SIG-M5 (cell line): ENCODE measurements around the gene OR51B4.
"Not testable (repeated sequence)": the region's sequence is repeated elsewhere in the genome, so short reads cannot be mapped to it uniquely, and the experiment has no call there.

ENCODE experiments used
- DNase-seq: peaks from one replicate; lab custom pipeline; 2025; lab: John Stamatoyannopoulos, UW

The OR51B4 gene

DNA sequence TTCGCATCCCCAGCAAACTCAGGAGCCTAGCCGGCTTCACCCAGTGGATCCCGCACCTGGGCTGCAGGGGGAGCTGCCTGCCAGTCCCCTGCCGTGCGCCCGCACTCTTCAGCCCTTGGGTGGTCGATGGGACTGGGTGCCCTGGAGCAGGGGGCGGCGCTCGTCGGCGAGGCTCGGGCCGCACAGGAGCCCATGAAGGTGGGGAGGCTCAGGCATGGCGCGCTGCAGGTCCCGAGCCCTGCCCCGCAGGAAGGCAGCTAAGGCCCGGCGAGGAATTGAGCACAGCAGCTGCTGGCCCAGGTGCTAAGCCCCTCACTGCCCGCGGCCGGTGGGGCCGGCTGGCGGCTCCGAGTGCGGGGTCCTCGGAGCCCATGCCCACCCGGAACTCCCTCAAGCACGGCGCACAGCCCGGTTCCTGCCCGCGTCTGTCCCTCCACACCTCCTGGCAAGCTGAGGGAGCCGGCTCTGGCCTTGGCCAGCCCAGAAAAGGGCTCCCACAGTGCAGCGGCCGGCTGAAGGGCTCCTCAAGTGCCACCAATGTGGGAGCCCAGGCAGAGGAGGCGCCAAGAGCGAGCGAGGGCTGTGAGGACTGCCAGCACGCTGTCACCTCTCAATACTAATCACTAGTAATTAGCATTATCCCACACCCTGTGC lies 7.3 kb downstream of the OR51B4 start:
- not testable (repeated sequence) for DNase-seq

GRCh38 chr11:5293028-5293427 lies 8.7 kb downstream of the OR51B4 start:
- no peak for DNase-seq

- DNase-seq: no peak
Observed at GRCh38 chr11:5291207-5291838, 10.4 kb downstream of the OR51B4 start.

GRCh38 chr11:5290106-5290505 lies 11.6 kb downstream of the OR51B4 start:
- no peak for DNase-seq

GRCh38 chr11:5289696-5290095 lies 12.1 kb downstream of the OR51B4 start:
- DNase-seq: no peak

DNA sequence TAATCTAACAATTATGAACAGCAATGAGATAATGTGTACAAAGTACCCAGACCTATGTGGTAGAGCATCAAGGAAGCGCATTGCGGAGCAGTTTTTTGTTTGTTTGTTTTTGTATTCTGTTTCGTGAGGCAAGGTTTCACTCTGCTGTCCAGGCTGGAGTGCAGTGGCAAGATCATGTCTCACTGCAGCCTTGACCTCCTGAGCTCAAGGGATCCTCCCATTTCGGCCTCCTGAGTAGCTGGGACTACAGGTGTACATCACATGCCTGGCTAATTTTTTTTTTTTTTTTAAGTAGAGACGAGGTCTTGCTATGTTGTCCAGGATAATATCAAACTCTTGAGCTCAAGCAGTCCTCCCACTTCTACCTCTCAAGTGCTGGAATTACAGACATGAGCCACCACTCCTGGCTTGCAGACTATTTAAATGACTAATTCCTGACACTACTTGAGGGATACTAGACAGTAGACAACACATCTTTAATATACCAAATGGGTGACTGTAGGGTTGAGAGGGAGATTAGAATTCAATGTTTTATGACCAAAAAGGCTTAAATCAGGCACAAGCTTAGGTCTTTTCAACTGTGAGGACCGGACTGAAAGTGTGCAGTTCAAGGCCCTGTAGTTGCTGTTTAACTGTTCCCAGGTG lies 12.7 kb downstream of the OR51B4 start:
- no peak for DNase-seq

DNA sequence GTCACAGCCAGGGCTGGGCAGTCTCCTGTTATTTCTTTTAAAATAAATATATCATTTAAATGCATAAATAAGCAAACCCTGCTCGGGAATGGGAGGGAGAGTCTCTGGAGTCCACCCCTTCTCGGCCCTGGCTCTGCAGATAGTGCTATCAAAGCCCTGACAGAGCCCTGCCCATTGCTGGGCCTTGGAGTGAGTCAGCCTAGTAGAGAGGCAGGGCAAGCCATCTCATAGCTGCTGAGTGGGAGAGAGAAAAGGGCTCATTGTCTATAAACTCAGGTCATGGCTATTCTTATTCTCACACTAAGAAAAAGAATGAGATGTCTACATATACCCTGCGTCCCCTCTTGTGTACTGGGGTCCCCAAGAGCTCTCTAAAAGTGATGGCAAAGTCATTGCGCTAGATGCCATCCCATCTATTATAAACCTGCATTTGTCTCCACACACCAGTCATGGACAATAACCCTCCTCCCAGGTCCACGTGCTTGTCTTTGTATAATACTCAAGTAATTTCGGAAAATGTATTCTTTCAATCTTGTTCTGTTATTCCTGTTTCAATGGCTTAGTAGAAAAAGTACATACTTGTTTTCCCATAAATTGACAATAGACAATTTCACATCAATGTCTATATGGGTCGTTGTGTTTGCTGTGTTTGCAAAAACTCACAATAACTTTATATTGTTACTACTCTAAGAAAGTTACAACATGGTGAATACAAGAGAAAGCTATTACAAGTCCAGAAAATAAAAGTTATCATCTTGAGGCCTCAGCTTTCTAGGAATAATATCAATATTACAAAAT lies 13.4 kb downstream of the OR51B4 start:
- DNase-seq: no peak

- no peak for DNase-seq
Observed at GRCh38 chr11:5286901-5287300, 14.8 kb downstream of the OR51B4 start.

- DNase-seq: no peak
Observed at GRCh38 chr11:5286351-5286750, 15.4 kb downstream of the OR51B4 start.

- DNase-seq: no peak
Observed at GRCh38 chr11:5285703-5286340, 15.9 kb downstream of the OR51B4 start.

- no peak for DNase-seq
Observed at GRCh38 chr11:5284637-5285036, 17.1 kb downstream of the OR51B4 start.

GRCh38 chr11:5283882-5284281 lies 17.9 kb downstream of the OR51B4 start:
- no peak for DNase-seq

DNA sequence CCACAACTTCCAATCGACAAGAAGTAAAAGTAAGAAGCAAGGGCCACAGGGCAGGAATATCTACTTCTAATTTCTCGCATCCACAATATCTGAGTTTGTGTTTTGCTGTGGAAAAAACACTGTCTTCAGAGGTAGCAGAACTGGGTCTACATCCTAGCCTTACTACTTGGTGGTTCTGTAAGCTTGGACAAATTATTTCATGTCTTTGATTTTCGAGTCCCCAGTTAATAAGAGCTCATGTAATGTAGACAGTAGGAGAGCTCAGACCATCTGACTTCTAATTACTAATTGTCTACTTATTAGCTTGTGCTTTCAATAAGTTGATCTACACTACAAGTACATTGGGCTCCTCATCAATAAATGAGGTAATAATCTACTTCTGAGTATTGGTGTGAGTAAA lies 18.7 kb downstream of the OR51B4 start:
- DNase-seq: no peak

- DNase-seq: no peak
Observed at GRCh38 chr11:5282628-5283027, 19.1 kb downstream of the OR51B4 start.

DNA sequence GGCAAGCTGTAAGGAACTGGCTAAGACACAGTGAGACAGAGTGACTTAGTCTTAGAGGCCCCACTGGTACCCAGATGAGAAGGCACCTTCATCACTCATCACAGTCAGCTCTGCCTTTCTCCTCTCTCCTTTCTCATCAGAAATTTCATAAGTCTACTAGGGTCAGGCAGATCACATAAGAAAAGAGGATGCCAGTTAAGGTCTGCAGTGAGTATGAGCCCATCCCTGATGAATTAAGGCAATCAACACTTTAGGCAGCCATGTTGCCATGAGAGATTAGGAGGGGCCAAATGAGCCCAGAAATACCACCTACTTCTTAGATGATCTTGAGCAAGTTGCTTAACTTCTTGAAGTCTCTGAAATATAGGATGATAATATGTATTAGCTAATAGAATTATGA lies 20.1 kb downstream of the OR51B4 start:
- no peak for DNase-seq

GRCh38 chr11:5280582-5281102 lies 21.1 kb downstream of the OR51B4 start:
- no peak for DNase-seq

- no peak for DNase-seq
Observed at GRCh38 chr11:5279471-5280090, 22.2 kb downstream of the OR51B4 start.

DNA sequence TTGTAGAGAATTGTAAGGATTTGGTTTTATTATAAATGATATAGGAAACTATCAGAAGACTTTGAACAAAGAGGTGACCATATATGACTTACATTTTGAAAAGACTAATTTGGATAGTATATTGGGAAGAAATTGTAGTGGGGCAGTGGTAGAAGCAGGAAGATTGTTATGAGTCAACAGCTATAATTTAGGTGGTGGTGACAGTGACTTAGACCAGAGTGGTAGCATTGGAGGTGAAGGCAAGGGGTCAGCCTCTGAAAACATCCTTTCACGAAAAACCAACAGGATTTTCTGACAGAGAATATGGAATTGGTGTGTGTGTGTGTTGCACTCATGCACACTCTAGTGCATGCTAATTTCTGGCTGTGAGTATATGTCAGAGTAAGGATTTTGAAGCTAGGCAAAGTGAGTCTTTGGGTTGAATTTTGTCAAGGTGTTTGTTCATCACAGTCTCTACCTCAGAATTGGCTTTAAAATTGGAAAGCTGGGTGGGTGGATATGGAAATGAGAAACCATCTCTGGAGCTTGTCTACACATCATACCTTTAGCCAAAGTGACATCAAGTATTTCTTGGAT lies 23.9 kb downstream of the OR51B4 start:
- DNase-seq: no peak

DNA sequence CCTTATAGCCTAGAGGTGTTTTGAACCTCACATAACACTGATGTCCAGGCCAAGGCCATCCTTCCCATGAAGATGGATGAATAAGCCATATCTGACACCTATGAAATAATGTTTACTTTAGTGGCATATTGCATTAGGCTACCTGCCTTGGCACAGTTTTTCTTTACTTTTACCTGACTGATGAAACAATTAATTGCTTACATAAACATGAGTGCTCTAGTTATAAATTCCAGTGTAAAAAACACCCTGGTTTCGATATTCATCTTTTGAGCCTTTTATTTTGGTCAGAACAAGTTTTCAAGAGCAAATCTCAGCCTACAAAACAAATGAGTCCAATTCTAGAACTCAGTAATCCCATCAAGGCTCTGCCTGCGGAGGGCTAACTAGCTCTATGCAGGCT lies 25.0 kb downstream of the OR51B4 start:
- no peak for DNase-seq

GRCh38 chr11:5275369-5276110 lies 26.2 kb downstream of the OR51B4 start:
- DNase-seq: no peak
